Duodenal mucosa (tissue), 2 donors: ENCODE results near the gene ELAC1.

ENCODE experiments used
- H3K27ac ChIP-seq: one replicate; pipeline ENCODE4 v1.7.0; 2013; ENCODE audit warnings: low read depth, low read length
- H3K27me3 ChIP-seq, 2 donors: one replicate each; pipeline ENCODE4 v1.7.0; 2013; ENCODE audit warnings: low read length in 2 of 2, control low read depth in 1 of 2; ENCODE audit not compliant: insufficient read depth in 2 of 2, control insufficient read depth in 1 of 2
- H3K36me3 ChIP-seq, 2 donors: one replicate each; pipeline ENCODE4 v1.7.0; 2013; ENCODE audit warnings: low read length in 2 of 2, control low read depth in 1 of 2; ENCODE audit not compliant: insufficient read depth in 2 of 2, control insufficient read depth in 1 of 2
- H3K4me1 ChIP-seq, 2 donors: one replicate each; pipeline ENCODE4 v1.7.0; 2013; ENCODE audit warnings: low read length in 2 of 2, control low read depth in 1 of 2; ENCODE audit not compliant: insufficient read depth in 2 of 2, control insufficient read depth in 1 of 2
- H3K4me3 ChIP-seq, 2 donors: one replicate each; pipeline ENCODE4 v1.7.0; 2013; ENCODE audit warnings: low read length in 2 of 2, low read depth in 1 of 2
- H3K9ac ChIP-seq, 2 donors: one replicate each; pipeline ENCODE4 v1.7.0; 2013; ENCODE audit warnings: low read length in 2 of 2, low read depth in 1 of 2
- H3K9me3 ChIP-seq, 2 donors: one replicate each; pipeline ENCODE4 v1.7.0; 2013; ENCODE audit warnings: low read length in 2 of 2, control low read depth in 1 of 2; ENCODE audit not compliant: control insufficient read depth in 1 of 2

ELAC1 gene

DNA sequence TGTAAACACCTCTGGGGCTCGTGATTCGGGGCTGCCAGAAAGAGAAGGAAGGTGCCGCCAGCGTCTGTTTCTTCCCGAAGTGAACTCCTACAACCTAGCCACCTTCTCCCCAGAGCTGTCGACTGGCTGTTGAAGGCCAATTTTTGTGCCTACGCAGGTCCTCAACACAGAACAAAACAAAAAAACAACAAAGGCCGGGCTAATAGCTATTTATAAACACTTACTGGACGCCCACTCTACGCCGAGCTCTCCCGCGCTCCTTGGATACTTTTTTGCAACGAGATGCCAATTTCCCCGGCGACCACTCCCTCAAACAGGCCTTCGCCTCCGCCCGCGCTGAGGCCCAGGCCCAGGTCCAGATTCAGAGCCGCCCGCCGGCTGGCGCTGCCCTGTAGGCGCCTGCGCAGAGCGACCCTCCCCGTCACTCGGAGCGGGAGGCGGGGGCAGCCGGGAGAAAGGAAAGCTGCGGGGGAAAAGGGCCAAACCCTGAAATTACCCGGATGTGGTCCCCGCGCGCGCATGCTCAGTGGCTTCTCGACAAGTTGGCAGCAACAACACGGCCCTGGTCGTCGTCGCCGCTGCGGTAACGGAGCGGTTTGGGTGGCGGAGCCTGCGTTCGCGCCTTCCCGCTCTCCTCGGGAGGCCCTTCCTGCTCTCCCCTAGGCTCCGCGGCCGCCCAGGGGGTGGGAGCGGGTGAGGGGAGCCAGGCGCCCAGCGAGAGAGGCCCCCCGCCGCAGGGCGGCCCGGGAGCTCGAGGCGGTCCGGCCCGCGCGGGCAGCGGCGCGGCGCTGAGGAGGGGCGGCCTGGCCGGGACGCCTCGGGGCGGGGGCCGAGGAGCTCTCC lies 62.1 kb downstream of the ELAC1 start, which contains the start of gene SMAD4:
TSS of gene SMAD4 (plus strand) at position 520 of the 843 bp plus-strand sequence. CDS start 16,834 bp downstream, outside the sequence.
- H3K9ac ChIP-seq: peak within 1 kb of the TSS; percentile 84 to 91
- H3K27ac ChIP-seq: peak within 1 kb of the TSS; percentile 98
- peaks cover 23 to 31% of the 10 kb centered on the region in 2 donors for H3K4me1 ChIP-seq
- H3K27me3 ChIP-seq: no peaks in the 10 kb centered on the region
- H3K9me3 ChIP-seq: no peaks in the 10 kb centered on the region
- peak within 1 kb of the TSS; percentile 80 to 98 for H3K4me3 ChIP-seq
- peaks cover 0 to 10% of the 10 kb centered on the region in 2 donors for H3K36me3 ChIP-seq

DNA sequence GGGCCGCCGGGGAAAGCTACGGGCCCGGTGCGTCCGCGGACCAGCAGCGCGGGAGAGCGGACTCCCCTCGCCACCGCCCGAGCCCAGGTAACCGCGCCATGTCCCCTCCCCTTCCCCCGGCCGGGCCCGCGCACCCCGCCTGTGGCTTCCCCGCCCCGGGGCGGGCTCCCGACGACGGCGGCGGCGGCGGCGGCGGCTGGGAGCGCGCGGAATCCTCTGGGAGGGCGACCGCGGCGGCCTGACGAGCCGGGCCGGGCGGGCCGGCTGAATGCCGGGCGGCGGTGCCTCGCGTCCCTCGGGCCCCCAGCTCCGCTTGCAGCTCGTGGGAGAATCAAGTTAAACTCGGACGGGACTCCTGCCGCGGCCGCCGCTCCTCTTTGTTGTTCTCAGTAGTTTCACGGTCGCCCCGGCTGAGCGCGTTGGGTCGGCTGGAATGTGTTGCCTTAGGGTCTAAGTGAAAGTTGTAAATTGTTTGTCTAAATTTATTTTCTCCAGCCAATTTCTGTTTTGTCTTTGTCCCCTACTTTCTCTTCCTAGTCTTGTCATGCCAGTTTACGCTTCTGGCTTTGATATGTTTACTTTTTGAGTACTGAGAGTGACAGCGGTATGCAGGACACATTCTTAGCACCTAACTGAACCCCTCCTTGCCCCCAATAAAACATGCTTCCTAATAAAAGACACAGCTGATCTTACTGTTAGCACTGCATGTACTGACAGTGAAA lies 62.9 kb downstream of the ELAC1 start:
- Histone ChIP-seq H3K4me1 (peaks cover 25 to 34% of the 10 kb centered on the region in 2 donors), H3K27ac (peak overlapping the region; percentile 98), H3K27me3 (no peaks in the 10 kb centered on the region), H3K36me3 (peaks cover 0 to 6% of the 10 kb centered on the region in 2 donors), H3K4me3 (peak overlapping the region; percentile 80 to 98), H3K9me3 (no peaks in the 10 kb centered on the region), H3K9ac (peak overlapping the region; percentile 84 to 91)

GRCh38 chr18:51032193-51032592 lies 64.4 kb downstream of the ELAC1 start:
- Histone ChIP-seq H3K9ac (no peak overlapping the region), H3K9me3 (no peaks in the 10 kb centered on the region), H3K36me3 (no peaks in the 10 kb centered on the region), H3K27me3 (no peaks in the 10 kb centered on the region), H3K4me3 (peak overlapping the region; percentile 48 to 98), H3K27ac (no peak overlapping the region), H3K4me1 (peaks cover 33 to 42% of the 10 kb centered on the region in 2 donors)

GRCh38 chr18:51037230-51037629 lies 69.4 kb downstream of the ELAC1 start:
- Histone ChIP-seq H3K27me3 (no peaks in the 10 kb centered on the region), H3K9ac (no peak overlapping the region), H3K9me3 (no peaks in the 10 kb centered on the region), H3K36me3 (no peaks in the 10 kb centered on the region), H3K4me1 (peaks cover 31 to 40% of the 10 kb centered on the region in 2 donors), H3K4me3 (no peak overlapping the region), H3K27ac (no peak overlapping the region)
